ENCODE measurements around the gene TRIM71.

TRIM71 gene

DNA sequence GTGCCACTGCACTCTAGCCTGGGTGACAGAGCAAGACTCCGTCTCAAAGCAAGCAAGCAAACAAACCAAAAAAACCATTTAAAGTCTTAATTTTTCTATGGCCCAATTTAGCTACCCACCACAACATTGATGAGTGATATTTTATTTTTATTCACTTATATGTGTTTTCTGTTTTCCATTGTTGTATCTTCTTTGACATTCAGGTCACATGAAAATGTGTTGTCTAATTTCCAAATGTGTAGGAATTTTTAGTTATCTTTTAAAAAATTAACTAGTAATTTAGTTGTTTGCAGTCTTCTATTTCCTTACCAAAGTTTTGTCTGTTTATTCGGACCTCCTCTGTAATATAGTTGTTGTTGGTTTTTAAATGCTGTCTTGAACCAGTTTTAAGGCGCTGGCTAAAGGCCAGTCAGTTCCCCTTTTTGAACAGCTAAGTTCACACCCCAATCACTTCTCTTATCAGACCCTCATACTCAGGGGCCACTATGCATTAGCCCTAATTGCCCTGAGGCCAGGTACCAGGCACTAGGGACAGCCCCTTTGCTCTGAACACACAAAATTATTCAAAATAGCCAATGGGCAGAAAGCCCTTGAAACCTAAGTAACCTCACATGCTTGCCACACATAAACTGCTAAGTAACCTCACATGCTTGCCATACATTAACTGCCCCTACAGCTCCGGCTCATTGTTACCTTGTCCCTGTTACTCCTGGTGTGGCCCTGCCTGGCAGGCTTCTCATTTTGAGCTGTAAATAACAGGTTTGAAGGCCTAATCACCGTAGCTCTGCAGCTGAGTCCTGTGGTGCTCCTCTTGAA lies 129.4 kb downstream of the TRIM71 start:
- no peak for DNase-seq
